ENCODE results near the gene ERMP1. TPM values are rescaled to one million over a fixed set of nuclear protein-coding genes. Genes with fewer than 3 reads are reported as not detected.

ERMP1 gene
- total and polyA plus RNA-seq, 2 donors (not counting 3 experiments of a cell fraction or from before 2014, with no cell fraction given): 9.7 to 16.6 TPM

- POLR2A ChIA-PET: no interaction called here
- peaks cover 0 to 2% of the 10 kb centered on the region in 2 experiments for H3K36me3 ChIP-seq (ENCODE audit: control insufficient read depth in 2 of 2, extremely low read depth in 1 of 2, insufficient read depth in 2 of 2, low read length in 2 of 2)
- BruUV-seq (replicated peaks): no TSS peak
- CTCF ChIA-PET: no interaction called here
- peaks cover 2% of the 10 kb centered on the region for H4K20me1 ChIP-seq (replicated peaks; ENCODE audit: control insufficient read depth, extremely low read depth, insufficient read depth, low read length)
- no peak for FAIRE-seq
- no peaks in the 10 kb centered on the region for H3K9me3 ChIP-seq (replicated peaks; ENCODE audit: control insufficient read depth, insufficient read depth, low read length)
- no peaks in the 10 kb centered on the region for H3K9me1 ChIP-seq (replicated peaks; ENCODE audit: control insufficient read depth, extremely low read depth, insufficient read depth, low read length)
- TF ChIP-seq POLR2AphosphoS5 (IDR thresholded peaks at IDR 0.05; ENCODE audit: insufficient read depth, low read depth, low read length) (no peak), CTCF (IDR thresholded peaks at IDR 0.05; ENCODE audit: extremely low read depth in 1 of 2, insufficient read depth in 1 of 2, low read depth in 1 of 2, low read length in 2 of 2) (no peak), FOS (IDR thresholded peaks at IDR 0.05; ENCODE audit: borderline replicate concordance, insufficient read depth, low read length) (no peak), POLR2A (IDR thresholded peaks at IDR 0.05; ENCODE audit: low read depth, low read length) (no peak), GATA2 (IDR thresholded peaks at IDR 0.05; ENCODE audit: insufficient read depth, insufficient read length, low read depth, low read length) (no peak), JUN (IDR thresholded peaks at IDR 0.05; ENCODE audit: borderline replicate concordance, insufficient read depth, insufficient read length, low read depth) (no peak), MYC (IDR thresholded peaks at IDR 0.05; ENCODE audit: low read depth, low read length) (no peak), EZH2 (IDR thresholded peaks at IDR 0.05; ENCODE audit: borderline replicate concordance, low read depth, low read length, severe bottlenecking) (no peak), MAX (IDR thresholded peaks at IDR 0.05; ENCODE audit: insufficient read depth, insufficient read length) (no peak)
- H3K27me3 ChIP-seq (ENCODE audit: control insufficient read depth in 2 of 2, insufficient read depth in 2 of 2, low read length in 2 of 2): no peaks in the 10 kb centered on the region
- no peak overlapping the region for H3K9ac ChIP-seq (replicated peaks; ENCODE audit: extremely low read depth, insufficient read depth, low read length)
- DNase-seq (ENCODE audit: low read depth, low spot score): no peak
- H3K27ac ChIP-seq (ENCODE audit: insufficient read depth, low read depth, low read length): no peak overlapping the region
- dilution Hi-C loops (cut with MboI; ENCODE audit: extremely low pct_ligation_motif_present, low sequenced_read_pairs): no loop called here
- H3K4me2 ChIP-seq (ENCODE audit: insufficient read depth, low read length): no peak overlapping the region
- intact Hi-C loops (cut with micrococcal nuclease): no loop called here
- no peaks in the 10 kb centered on the region for H3K79me2 ChIP-seq (ENCODE audit: control insufficient read depth, insufficient read depth, low read length)
- H3K4me1 ChIP-seq (ENCODE audit: control insufficient read depth, extremely low read depth, insufficient read depth, low read length): no peaks in the 10 kb centered on the region
- H2AFZ ChIP-seq (ENCODE audit: low read depth, low read length): no peak overlapping the region
- no peak overlapping the region for H3K4me3 ChIP-seq (replicated peaks in 1 of 3; ENCODE audit: insufficient read depth in 1 of 3, low read depth in 1 of 3, low read length in 3 of 3)
These were observed 97.8 kb downstream of the ERMP1 start for GRCh38 chr9:5735072-5735471.

Other genes with a start within 250 kb of the ERMP1 start
- gene RIC1, start 204.0 kb downstream of the ERMP1 start, total RNA-seq: 23.5 and 24.8 TPM in 2 replicates
- gene RIC1, start 204.0 kb downstream of the ERMP1 start, polyA plus RNA-seq: 14.0 and 14.2 TPM in 2 replicates
- not detected in 2 replicates for gene MLANA, start 57.8 kb upstream of the ERMP1 start, total RNA-seq
- not detected in 2 replicates for gene MLANA, start 57.8 kb upstream of the ERMP1 start, polyA plus RNA-seq
- 20.9 and 21.9 TPM in 2 replicates for gene RANBP6, start 182.5 kb upstream of the ERMP1 start, total RNA-seq
- 3.8 and 5.3 TPM in 2 replicates for gene RANBP6, start 182.5 kb upstream of the ERMP1 start, polyA plus RNA-seq

All from endothelial cell of umbilical vein (primary cell).